Measurements from ENCODE around the gene TFIP11. TPM values are rescaled to one million over a fixed set of nuclear protein-coding genes. Genes with fewer than 3 reads are reported as not detected.

TFIP11 gene
- total RNA-seq, 2 donors from 2014 or later: 28.4 to 28.9 TPM

DNA sequence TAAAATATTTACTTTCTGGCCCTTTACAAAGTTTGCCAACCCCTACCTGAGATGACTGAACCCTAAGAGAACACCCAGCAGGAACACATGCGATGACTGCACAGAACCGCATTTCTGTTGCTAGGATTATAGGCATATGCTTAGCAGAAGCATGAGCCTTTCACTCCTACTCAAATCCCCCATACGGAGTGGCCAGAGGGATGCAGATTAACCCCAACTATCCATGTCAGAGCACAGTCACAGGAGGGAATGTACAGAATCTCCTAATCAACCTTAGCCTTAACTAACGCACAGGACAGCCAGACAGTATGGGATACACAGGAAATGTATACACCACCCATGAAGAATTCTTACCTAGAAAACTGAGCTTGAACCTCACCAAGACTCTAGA is 34.9 kb downstream of the TFIP11 start:
- no peaks in the 10 kb centered on the region for H3K9me3 Mint-ChIP-seq
- no peaks in the 10 kb centered on the region for H3K27me3 ChIP-seq (ENCODE audit: control insufficient read depth, insufficient read depth, low read length, poor library complexity, severe bottlenecking)
- H3K27ac Mint-ChIP-seq: no peak overlapping the region
- peaks cover 26% of the 10 kb centered on the region for H3K4me1 Mint-ChIP-seq
- H3K4me3 ChIP-seq (ENCODE audit: low read length): no peak overlapping the region
- no peak overlapping the region for H3K4me3 Mint-ChIP-seq
- no peaks in the 10 kb centered on the region for H3K9me3 ChIP-seq (ENCODE audit: control insufficient read depth, low read length)
- H3K27ac ChIP-seq (ENCODE audit: low read depth, low read length): peak overlapping the region; percentile 2
- H3K9ac ChIP-seq (ENCODE audit: extremely low read depth, low read length, poor library complexity, severe bottlenecking): no peak overlapping the region
- TF ChIP-seq, protein P1, sequence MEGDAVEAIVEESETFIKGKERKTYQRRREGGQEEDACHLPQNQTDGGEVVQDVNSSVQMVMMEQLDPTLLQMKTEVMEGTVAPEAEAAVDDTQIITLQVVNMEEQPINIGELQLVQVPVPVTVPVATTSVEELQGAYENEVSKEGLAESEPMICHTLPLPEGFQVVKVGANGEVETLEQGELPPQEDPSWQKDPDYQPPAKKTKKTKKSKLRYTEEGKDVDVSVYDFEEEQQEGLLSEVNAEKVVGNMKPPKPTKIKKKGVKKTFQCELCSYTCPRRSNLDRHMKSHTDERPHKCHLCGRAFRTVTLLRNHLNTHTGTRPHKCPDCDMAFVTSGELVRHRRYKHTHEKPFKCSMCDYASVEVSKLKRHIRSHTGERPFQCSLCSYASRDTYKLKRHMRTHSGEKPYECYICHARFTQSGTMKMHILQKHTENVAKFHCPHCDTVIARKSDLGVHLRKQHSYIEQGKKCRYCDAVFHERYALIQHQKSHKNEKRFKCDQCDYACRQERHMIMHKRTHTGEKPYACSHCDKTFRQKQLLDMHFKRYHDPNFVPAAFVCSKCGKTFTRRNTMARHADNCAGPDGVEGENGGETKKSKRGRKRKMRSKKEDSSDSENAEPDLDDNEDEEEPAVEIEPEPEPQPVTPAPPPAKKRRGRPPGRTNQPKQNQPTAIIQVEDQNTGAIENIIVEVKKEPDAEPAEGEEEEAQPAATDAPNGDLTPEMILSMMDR (conservative IDR thresholded peaks at IDR 0.05): no peak
- DNase-seq: no peak
- no peaks in the 10 kb centered on the region for H3K4me1 ChIP-seq (ENCODE audit: control insufficient read depth, insufficient read depth, low read length)
- WGBS, 2 experiments (ENCODE audit: insufficient coverage in 1 of 2, insufficient read length in 1 of 2): 63% methylated on average over 4 of the region's 4 CpGs; no CpG with 5 or more reads in 1 of the 2 experiments
- H3K36me3 ChIP-seq (ENCODE audit: control insufficient read depth, insufficient read depth, low read length): peaks cover 51% of the 10 kb centered on the region
- H3K27me3 Mint-ChIP-seq (ENCODE audit: insufficient read depth): no peaks in the 10 kb centered on the region
- peaks cover 49% of the 10 kb centered on the region for H3K36me3 Mint-ChIP-seq (ENCODE audit: low read depth)

DNA sequence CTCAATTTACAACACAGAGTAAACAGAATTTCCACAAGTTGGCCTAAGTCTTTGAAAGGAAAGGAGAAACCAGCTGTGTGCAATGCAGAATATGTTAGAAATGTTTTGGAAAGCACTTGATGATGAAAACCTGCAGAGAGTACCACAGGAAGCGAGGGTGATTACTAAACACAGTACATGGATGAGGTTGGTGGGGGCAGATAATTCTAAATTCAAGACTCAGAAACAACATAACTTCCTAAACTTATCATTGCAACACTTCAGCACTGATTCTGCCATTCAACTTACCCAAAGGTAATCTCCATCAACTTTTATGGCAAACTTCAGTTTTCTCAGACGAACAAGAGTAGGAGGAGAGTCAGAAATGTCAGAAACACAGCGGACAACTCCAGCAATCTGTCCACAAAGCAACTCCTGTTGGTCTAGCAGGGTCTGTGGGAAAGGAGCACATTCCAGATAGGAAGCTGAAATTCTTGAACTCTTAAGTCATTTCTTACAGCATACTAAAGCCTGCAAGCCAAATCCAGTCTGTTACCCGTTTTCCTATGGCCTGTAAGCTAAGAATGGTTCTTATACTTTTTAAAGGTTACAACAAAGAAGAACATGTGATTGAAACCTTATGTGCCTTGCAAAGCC is 35.5 kb downstream of the TFIP11 start:
- no peak for DNase-seq
- no peak overlapping the region for H3K4me3 ChIP-seq (ENCODE audit: low read length)
- Mint-ChIP-seq H3K27ac (no peak overlapping the region), H3K4me1 (peaks cover 21% of the 10 kb centered on the region), H3K27me3 (ENCODE audit: insufficient read depth) (no peaks in the 10 kb centered on the region), H3K4me3 (no peak overlapping the region), H3K9me3 (no peaks in the 10 kb centered on the region), H3K36me3 (ENCODE audit: low read depth) (peaks cover 54% of the 10 kb centered on the region)
- H3K36me3 ChIP-seq (ENCODE audit: control insufficient read depth, insufficient read depth, low read length): peaks cover 56% of the 10 kb centered on the region
- no peak overlapping the region for H3K9ac ChIP-seq (ENCODE audit: extremely low read depth, low read length, poor library complexity, severe bottlenecking)
- no peaks in the 10 kb centered on the region for H3K27me3 ChIP-seq (ENCODE audit: control insufficient read depth, insufficient read depth, low read length, poor library complexity, severe bottlenecking)
- peak overlapping the region; percentile 36 for H3K27ac ChIP-seq (ENCODE audit: low read depth, low read length)
- H3K4me1 ChIP-seq (ENCODE audit: control insufficient read depth, insufficient read depth, low read length): no peaks in the 10 kb centered on the region
- TF ChIP-seq, protein P1 (conservative IDR thresholded peaks at IDR 0.05): no peak
- 94 to 100% methylated on average over 3 to 4 of the region's 4 CpGs for WGBS, 2 experiments (ENCODE audit: insufficient coverage in 1 of 2, insufficient read length in 1 of 2)
- H3K9me3 ChIP-seq (ENCODE audit: control insufficient read depth, low read length): no peaks in the 10 kb centered on the region

DNA sequence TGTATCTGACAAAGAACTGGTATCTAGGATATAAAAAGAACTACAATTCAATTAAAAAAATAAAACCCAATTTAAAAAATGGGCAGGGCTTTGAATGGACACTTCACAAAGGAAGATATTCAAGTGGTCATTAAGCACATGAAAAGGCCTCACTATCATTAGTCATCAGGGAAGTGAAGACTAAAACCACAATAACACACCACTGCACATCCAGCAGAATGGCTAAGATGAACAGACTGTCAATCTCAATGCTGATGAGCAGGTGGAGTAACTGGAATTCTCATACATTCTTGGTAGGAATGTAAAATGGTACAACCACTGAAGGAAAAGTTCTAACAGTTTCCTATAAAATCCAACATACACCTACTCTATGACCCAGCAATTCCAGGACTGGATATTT is 37.6 kb downstream of the TFIP11 start:
- Mint-ChIP-seq H3K36me3 (ENCODE audit: low read depth) (peaks cover 63% of the 10 kb centered on the region), H3K4me1 (peaks cover 5% of the 10 kb centered on the region), H3K27ac (no peak overlapping the region), H3K27me3 (ENCODE audit: insufficient read depth) (no peaks in the 10 kb centered on the region), H3K9me3 (no peaks in the 10 kb centered on the region), H3K4me3 (no peak overlapping the region)
- TF ChIP-seq, protein P1 (conservative IDR thresholded peaks at IDR 0.05): no peak
- DNase-seq: no peak
- Histone ChIP-seq H3K27me3 (ENCODE audit: control insufficient read depth, insufficient read depth, low read length, poor library complexity, severe bottlenecking) (no peaks in the 10 kb centered on the region), H3K4me3 (ENCODE audit: low read length) (no peak overlapping the region), H3K36me3 (ENCODE audit: control insufficient read depth, insufficient read depth, low read length) (peaks cover 78% of the 10 kb centered on the region), H3K9me3 (ENCODE audit: control insufficient read depth, low read length) (no peaks in the 10 kb centered on the region), H3K27ac (ENCODE audit: low read depth, low read length) (no peak overlapping the region), H3K9ac (ENCODE audit: extremely low read depth, low read length, poor library complexity, severe bottlenecking) (no peak overlapping the region), H3K4me1 (ENCODE audit: control insufficient read depth, insufficient read depth, low read length) (no peaks in the 10 kb centered on the region)

Data from endodermal cell (in vitro differentiated cells).